Measurements from ENCODE around the gene SCML2. TPM values are rescaled to one million over a fixed set of nuclear protein-coding genes. Genes with fewer than 3 reads are reported as not detected.
"Not testable (repeated sequence)": the region's sequence is repeated elsewhere in the genome, so short reads cannot be mapped to it uniquely, and the experiment has no call there.

Gene SCML2
- 13.1 TPM for polyA plus RNA-seq (ENCODE audit: insufficient read length)
- long read RNA-seq, donor 1, full-length matches to known transcripts: 1 of 1 reads
- long read RNA-seq, donor 1, partial matches to known transcripts: 0 of 1 reads
- long read RNA-seq, donor 1, other reads (novel, unspliced or antisense): 0 of 1 reads
- long read RNA-seq, donor 2: 0 reads
- long read RNA-seq, donor 3: 0 reads
- long read RNA-seq, donor 4: 0 reads
- long read RNA-seq, donor 5: 0 reads
- long read RNA-seq, donor 6: 0 reads
- long read RNA-seq, donor 7: 0 reads
- long read RNA-seq, donor 8, full-length matches to known transcripts: 1 of 1 reads
- long read RNA-seq, donor 8, partial matches to known transcripts: 0 of 1 reads
- long read RNA-seq, donor 8, other reads (novel, unspliced or antisense): 0 of 1 reads

- peak; percentile 29 for DNase-seq
These were observed at the start of gene SCML2 for GRCh38 chrX:18354369-18355223. Gene SCML2, minus strand, starts transcription at chrX:18354688. Its CDS starts 20,617 bp downstream, at chrX:18334071.

- DNase-seq: no peak
These were observed 47.3 kb upstream of the SCML2 start for GRCh38 chrX:18401848-18402213.

- no peak for DNase-seq
These were observed 40.0 kb upstream of the SCML2 start for GRCh38 chrX:18394477-18394876.

DNA sequence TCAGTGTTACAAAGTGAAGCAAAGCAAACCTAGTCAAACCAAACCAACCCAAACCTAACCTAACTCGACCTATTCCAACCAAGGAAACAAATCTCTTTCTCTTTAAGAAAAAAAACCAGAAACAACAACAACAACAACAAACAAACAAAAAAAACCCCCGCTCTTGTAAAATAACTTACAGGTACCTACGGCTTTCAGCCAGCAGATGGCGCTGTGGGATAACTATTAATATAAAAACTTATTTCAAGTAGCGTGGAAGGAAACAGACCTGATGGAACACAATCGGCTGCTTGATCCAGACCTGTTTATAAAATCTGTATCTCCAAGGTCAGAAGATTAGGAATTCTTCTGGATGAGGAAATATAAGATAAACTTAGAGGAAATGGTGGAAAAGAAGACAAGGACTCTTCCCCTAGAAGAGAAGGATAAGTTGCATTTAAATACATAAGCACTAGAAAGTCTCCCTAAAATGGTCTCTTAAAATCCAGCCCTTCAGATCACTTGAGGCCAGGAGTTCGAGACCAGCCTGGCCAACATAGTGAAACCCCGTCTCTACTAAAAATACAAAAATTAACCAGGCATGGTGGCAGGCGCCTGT is 36.6 kb upstream of the SCML2 start:
- DNase-seq: peak; percentile 48

DNA sequence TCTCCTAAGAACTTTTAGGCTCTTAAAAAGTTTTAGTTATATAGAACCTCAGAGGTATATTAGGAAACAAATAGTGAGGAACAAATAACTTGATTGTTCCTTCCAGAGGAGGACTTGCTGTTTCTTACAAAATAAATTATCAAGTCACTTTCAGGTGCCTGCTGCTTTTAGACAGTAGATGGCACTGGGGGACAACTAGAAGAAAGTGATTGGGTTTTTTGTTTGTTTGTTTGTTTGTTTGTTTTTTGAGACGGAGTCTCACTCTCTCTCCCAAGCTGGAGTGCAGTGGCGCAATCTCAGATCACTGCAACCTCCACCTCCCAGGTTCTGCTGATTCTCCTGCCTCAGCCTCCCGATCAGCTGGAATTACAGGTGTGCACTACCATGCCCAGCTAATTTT is 35.5 kb upstream of the SCML2 start:
- no peak for DNase-seq

GRCh38 chrX:18377796-18378195 is 23.3 kb upstream of the SCML2 start:
- no peak for DNase-seq

- not testable (repeated sequence) for DNase-seq
These were observed 20.8 kb upstream of the SCML2 start for GRCh38 chrX:18375131-18375805.

DNA sequence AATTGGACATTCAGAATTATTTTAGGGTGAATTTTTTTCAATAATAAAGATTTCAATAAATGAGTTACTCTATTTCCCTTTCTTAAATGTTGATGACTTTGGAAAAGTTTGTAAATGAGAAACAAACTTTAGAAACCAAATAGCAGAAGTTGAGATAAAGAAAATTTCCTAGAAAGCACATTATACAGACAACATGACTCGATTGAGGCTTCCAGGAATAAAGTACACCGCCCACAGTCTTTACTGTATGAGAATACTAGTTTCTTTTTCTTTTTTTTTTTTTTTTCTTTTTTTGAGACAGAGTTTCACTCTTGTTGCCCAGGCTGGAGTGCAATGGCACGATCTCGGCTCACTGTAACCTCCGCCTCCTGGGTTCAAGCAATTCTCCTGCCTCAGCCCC is 14.6 kb upstream of the SCML2 start:
- DNase-seq: not testable (repeated sequence)

DNA sequence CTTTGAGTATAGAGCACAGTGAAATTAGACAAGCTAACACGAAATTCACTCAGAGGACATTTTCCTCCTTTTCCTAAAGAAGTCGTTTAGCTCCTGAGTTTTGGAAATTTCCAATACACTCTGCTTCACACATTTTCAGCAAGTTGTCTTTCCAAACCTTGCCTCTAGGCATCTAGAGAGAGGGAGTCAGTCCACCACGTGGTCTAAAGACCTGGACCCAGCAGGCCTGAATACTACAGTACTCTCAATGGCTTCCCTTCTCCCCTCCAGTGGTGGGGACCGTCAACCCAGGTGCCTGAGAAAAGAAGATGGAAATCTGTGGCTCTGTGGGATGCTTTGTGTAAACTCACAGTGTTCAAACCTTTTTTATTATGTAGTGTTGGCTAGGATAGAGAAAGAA is 13.9 kb upstream of the SCML2 start:
- no peak for DNase-seq

DNA sequence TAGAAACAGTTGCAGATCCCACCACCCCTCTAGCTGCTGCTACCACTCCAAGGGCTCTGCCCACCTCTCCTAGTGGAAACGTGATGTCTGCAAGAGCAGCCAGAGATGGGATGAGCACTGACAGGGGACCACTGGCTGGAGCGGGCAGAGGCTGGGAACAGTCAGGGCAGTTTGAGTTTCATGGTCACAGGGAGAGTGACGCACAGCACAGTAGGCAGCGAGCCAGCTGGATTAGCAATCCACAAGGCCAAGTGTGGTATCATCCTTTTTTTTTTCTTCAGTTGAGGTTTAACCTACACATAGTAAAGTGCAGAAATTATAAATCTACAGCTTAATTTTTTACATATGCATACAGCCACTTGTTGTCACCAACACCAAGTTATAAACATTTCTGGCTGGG is 6.4 kb upstream of the SCML2 start:
- DNase-seq: no peak

- DNase-seq: peak; percentile 22
These were observed 538 bp downstream of the SCML2 start for GRCh38 chrX:18353931-18354368.

GRCh38 chrX:18351784-18352183 is 2.7 kb downstream of the SCML2 start:
- DNase-seq: peak; percentile 3

- DNase-seq: no peak
These were observed 6.4 kb downstream of the SCML2 start for GRCh38 chrX:18348047-18348446.

DNA sequence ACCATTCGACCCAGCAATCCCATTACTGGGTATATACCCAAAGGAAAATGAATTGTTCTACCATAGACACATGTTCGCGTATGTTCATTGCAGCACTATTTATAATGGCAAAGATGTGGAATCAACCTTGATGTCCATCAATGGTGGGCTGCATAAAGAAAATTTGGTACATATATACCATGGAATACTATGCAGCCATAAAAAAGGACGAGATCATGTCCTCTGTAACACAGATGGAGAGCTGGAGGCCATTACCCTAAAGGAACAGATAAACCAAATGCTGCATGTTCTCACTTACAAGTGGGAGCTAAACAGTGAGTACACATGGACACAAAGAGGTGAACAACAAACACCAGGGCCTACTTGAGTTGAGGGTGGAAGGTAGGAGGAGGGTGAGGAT is 45.1 kb downstream of the SCML2 start:
- DNase-seq: no peak

DNA sequence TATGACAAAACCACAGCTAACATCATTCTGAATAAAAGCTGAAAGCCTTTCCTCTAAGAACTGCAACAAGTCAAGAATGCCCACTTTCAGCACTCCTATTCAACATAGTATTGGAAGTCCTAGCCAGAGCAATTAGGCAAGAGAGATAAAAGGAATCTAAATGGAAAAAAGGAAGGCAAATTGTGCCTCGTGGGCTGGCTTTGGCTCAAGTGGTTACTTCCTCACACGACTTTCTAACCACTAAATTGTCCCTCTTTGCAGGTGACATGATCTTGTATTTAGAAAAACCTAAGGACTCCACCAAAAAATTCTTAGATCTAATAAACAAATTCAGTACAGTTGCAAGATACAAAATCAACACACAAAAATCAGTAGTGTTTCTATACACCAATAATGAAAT is 57.2 kb downstream of the SCML2 start:
- DNase-seq: no peak

GRCh38 chrX:18294893-18295292 is 59.6 kb downstream of the SCML2 start:
- DNase-seq: no peak

DNA sequence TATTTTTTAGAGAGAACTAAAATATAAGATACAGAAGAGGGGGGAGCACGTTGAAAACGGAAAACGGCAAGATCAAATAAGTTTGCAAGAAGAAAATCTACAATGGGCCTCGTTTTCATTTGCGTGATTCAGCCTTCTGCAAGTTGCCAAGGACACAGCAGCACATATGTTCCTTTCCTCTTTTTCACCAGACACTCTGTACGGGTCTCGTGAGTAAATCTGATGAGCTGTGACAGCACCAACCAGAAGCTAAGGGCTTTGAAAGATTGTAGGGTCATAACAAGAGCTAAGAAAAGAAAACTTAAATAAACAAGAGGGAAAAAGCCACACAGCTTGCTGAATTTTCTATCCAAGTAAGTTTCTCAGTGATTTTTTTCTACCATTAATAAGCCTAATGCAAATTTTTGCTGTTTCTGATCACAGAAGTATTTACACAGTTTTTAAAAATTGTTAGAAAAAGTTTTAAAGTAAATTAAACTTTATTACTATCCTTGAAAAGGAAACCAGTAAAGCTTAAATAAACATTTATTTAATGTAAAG is 63.4 kb downstream of the SCML2 start:
- no peak for DNase-seq

DNA sequence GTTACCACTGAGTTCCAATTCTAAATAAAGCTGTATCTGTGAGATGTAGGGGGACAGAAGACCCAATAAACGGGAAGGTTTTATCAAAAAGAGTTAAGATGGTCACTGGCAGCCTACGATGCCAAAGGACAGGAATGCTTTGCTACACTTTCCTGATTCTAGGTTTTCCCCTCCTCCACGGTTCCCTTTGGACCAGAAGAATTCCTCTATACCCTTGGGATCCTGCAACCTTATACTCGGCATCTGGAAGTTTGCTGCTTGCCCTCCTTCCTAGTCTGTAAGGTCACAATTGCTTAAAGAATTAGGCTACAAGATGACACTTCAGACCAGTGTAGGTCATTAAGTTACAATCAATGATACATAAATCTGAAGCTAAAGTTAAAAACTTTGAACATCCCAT is 64.3 kb downstream of the SCML2 start:
- no peak for DNase-seq

GRCh38 chrX:18288716-18289115 is 65.8 kb downstream of the SCML2 start:
- DNase-seq: no peak

- DNase-seq: no peak
These were observed 68.1 kb downstream of the SCML2 start for GRCh38 chrX:18286322-18286831.

GRCh38 chrX:18278449-18278848 is 76.0 kb downstream of the SCML2 start:
- no peak for DNase-seq

GRCh38 chrX:18272222-18272621 is 82.3 kb downstream of the SCML2 start:
- no peak for DNase-seq

Data from left kidney (tissue), 8 donors.